HepG2 (cell line): Measurements from ENCODE around the gene SLC2A11. TPM values are rescaled to one million over a fixed set of nuclear protein-coding genes. Genes with fewer than 3 reads are reported as not detected.
A peak's percentile ranks its signal among the peaks of the same experiment; 100 is the strongest.

Source experiments
- BCL3 ChIP-seq: sonication (generic); formaldehyde crosslinking; IDR thresholded peaks from 2 replicates; pipeline ENCODE4 v1.5.1; 2020; ENCODE audit warnings: mild to moderate bottlenecking, missing genetic modification reagents, moderate library complexity
- CHD4 ChIP-seq: fragments of 200-600 bp; sonication (generic); IDR thresholded peaks from 2 replicates; pipeline ENCODE4 v1.7.0; 2017; ENCODE audit warnings: mild to moderate bottlenecking, low read length, borderline replicate concordance
- MEIS2 ChIP-seq: sonication (generic); formaldehyde crosslinking; IDR thresholded peaks from 2 replicates; pipeline ENCODE4 v1.9.0; 2021; ENCODE audit warnings: mild to moderate bottlenecking, missing genetic modification reagents
- PTBP1 ChIP-seq: fragments of 200-400 bp; formaldehyde crosslinking; IDR thresholded peaks from 2 replicates; pipeline ENCODE4 v1.6.1; 2018; ENCODE audit warnings: low read length, low read depth; ENCODE audit not compliant: poor library complexity, severe bottlenecking
- SNRNP70 ChIP-seq: fragments of 200-400 bp; formaldehyde crosslinking; IDR thresholded peaks from 2 replicates; pipeline ENCODE4 v1.6.1; 2017; ENCODE audit warnings: mild to moderate bottlenecking, low read depth, low read length, moderate library complexity
- SRSF4 ChIP-seq: fragments of 200-400 bp; formaldehyde crosslinking; IDR thresholded peaks from one replicate; pipeline ENCODE4 v1.6.1; 2018; ENCODE audit warnings: mild to moderate bottlenecking, low read depth, low read length, moderate library complexity; ENCODE audit not compliant: poor library complexity, severe bottlenecking
- TFDP1 ChIP-seq: IDR thresholded peaks from 2 replicates; pipeline ENCODE4 v1.6.1; 2016; ENCODE audit warnings: missing compliant biosample characterization, missing genetic modification reagents, borderline replicate concordance
- ZGPAT ChIP-seq: IDR thresholded peaks from 2 replicates; pipeline ENCODE4 v1.6.1; 2016; ENCODE audit warnings: mild to moderate bottlenecking
- ZNF121 ChIP-seq: sonication (generic); formaldehyde crosslinking; IDR thresholded peaks from 2 replicates; pipeline ENCODE4 v1.5.0; 2020; ENCODE audit warnings: mild to moderate bottlenecking, missing genetic modification reagents
- ZNF512B ChIP-seq: sonication (generic); formaldehyde crosslinking; IDR thresholded peaks from 2 replicates; pipeline ENCODE4 v1.5.1; 2020; ENCODE audit warnings: missing genetic modification reagents, mild to moderate bottlenecking, borderline replicate concordance
- ZNF646 ChIP-seq: sonication (generic); formaldehyde crosslinking; IDR thresholded peaks from 2 replicates; pipeline ENCODE4 v1.9.0; 2021; ENCODE audit warnings: mild to moderate bottlenecking, missing genetic modification reagents
- ZNF672 ChIP-seq: sonication (generic); formaldehyde crosslinking; IDR thresholded peaks from 2 replicates; pipeline ENCODE4 v1.8.1; 2022; ENCODE audit warnings: missing genetic modification reagents
- ZNF678 ChIP-seq: sonication (generic); formaldehyde crosslinking; IDR thresholded peaks from 2 replicates; pipeline ENCODE4 v1.4.0; 2020; ENCODE audit warnings: mild to moderate bottlenecking, missing genetic modification reagents
- ZNF777 ChIP-seq: sonication (generic); formaldehyde crosslinking; IDR thresholded peaks from 2 replicates; pipeline ENCODE4 v1.4.0; 2020; ENCODE audit warnings: missing genetic modification reagents
- polyA plus RNA-seq, 8 experiments: library from polyadenylated mRNA; depleted of rRNA in 3 of 8; stranded (reverse) in 7 of 8; unstranded in 1 of 8; fragments of >200 nt; fragmentation: Illumina TruSeq in 4 of 8; extraction: Trizol in 4 of 8; gene quantifications; 2 replicates each; pipeline versions ENCODE4 v1.2.1 to v1.2.3, GENCODE V29; 2011 to 2016; ENCODE audit warnings: low read depth in 4 of 8, missing spikeins in 1 of 8, mixed read lengths in 1 of 8; ENCODE audit not compliant: insufficient read depth in 1 of 8
- total RNA-seq, 5 experiments: library from RNA; depleted of rRNA; stranded (reverse); fragments of >200 nt; fragmentation: Illumina TruSeq; extraction: Trizol; gene quantifications; 2 replicates each; pipeline ENCODE4 v1.2.3, GENCODE V29; 2016; ENCODE audit warnings: low read depth in 1 of 5

Gene SLC2A11
- total and polyA plus RNA-seq, 2 of the 13 experiments (the other 11 are each of a cell fraction or from before 2014, with no cell fraction given): 15.2 to 15.4 TPM

- TF ChIP-seq ZGPAT (peak; percentile 34; the same call in 1 of the 2 replicates), ZNF672 (CRISPR knock-in tag) (no peak), ZNF777 (CRISPR knock-in tag) (peak; percentile 65; the same call in 1 of the 2 replicates), ZNF512B (no peak), CHD4 (no peak), TFDP1 (CRISPR knock-in tag) (0 out of 2 replicates have a peak, but pooled peaks have one; percentile 36), ZNF121 (CRISPR knock-in tag) (no peak), MEIS2 (CRISPR knock-in tag) (peak; percentile 56), ZNF678 (no peak), SRSF4 (no peak), SNRNP70 (no peak), ZNF646 (peak; percentile 11; the same call in 1 of the 2 replicates), BCL3 (CRISPR knock-in tag) (peak; percentile 73; the same call in 1 of the 2 replicates), PTBP1 (no peak)
Observed at GRCh38 chr22:23857606-23858483, at the start of gene SLC2A11 (continued).
